ENCODE results near the gene ADAM12.

ADAM12 gene

GRCh38 chr10:126013489-126014281, 374.6 kb downstream of the ADAM12 start:
- no peak for DNase-seq (ENCODE audit: low read depth)

GRCh38 chr10:126012485-126012884, 375.8 kb downstream of the ADAM12 start:
- DNase-seq (ENCODE audit: low read depth), result no peak

DNA sequence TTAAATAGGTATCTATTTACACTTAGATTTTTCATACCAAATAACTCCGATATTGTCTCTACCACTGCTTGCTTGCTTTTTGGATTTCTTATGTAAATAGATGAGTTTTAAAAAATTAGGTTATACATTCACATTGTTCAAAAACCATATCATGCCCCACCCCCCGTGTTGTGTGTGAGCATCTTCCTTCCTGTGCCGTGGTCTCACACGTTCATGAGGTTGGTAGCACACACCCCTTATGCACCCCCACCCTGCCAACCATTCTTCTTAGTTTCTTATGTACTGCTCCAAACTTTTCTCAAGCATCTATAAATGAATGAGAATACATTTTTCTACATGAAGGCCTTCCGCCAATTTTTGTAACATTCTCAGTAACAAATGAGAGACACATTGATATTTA, 376.3 kb downstream of the ADAM12 start:
- DNase-seq (ENCODE audit: low read depth), result no peak

- DNase-seq (ENCODE audit: low read depth), result no peak
Measured at GRCh38 chr10:126009650-126010049, 378.6 kb downstream of the ADAM12 start.

DNA sequence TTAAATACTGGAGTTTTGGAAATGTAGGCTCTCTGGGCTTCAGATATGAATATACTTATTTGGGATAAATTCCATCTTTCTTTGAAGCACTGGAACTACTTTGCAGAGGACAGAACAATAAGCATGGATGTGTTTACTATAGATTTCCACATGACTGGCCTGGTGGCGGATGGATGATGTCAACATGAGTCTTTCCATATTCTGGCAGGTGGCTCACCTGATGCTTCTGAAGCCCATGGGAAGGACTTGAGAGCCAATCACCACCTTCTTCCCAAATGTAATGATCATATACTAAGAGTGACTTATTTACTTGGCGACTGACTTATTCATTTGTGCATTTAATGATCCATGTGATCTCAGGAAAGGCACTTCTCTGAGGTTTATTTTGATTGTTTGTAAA, 381.4 kb downstream of the ADAM12 start:
- no peak for DNase-seq (ENCODE audit: low read depth)

- DNase-seq (ENCODE audit: low read depth), result no peak
Measured at GRCh38 chr10:126006264-126006663, 382.0 kb downstream of the ADAM12 start.

GRCh38 chr10:126004752-126005151, 383.5 kb downstream of the ADAM12 start:
- DNase-seq (ENCODE audit: low read depth), result no peak

DNA sequence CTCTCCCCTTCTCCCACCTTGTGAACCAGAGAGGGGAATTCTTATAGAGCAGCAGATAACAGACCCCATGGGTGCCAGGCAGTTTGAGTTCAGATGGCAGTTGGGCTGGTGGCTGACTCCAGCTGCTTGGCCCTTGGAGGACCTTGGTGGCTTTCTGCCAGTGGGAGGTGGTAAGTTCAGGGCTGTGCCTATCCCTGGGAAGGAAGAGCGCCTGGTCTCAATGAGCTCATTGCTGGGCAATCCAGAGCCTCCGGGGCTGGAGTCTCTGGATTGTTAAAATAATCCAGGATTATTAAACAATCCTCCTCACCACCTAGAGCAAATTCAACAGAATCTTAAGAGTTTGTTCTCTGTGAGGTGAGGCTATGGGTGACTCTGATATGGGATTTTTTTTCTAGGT, 386.7 kb downstream of the ADAM12 start:
- no peak for DNase-seq (ENCODE audit: low read depth)

DNA sequence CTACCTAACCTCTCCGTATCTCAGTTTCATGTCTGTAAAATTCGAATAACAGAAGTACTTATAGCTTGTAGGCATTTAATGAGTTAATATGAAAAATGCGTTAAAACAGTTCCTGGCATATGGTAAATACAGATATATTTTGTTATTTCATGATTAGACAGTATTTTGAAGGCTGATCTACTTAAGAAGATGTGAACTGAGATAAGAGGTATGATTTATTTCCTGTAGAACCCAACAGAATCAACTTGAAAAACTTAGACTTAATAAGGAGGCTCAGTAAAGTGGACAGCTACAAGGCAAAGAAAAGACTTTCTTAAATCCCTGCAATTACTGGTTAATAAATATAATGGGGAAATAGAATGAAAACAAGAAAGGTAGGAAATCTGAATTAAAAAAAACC, 388.6 kb downstream of the ADAM12 start:
- no peak for DNase-seq (ENCODE audit: low read depth)

DNA sequence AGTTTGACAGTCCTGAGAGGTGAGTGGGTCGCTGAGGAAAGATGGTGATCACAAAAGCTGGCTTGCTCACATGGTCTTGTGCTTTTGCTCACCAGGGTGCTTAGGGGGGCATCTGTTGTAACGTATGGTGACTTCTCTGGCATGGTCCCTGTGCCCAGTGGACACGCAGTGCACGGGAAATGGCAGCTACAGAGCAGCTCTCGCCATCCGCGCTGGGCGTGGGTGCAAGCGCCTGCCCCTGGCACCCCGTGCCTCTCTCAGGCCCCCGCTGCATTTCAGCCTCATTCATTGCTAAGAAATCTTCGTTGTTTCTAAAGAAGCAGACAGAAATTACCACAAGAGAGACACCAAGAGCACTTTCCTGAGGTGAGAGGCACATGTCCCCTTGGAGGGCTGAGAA, 390.7 kb downstream of the ADAM12 start:
- DNase-seq (ENCODE audit: low read depth), result no peak

GRCh38 chr10:125995726-125996304, 392.5 kb downstream of the ADAM12 start:
- no peak for DNase-seq (ENCODE audit: low read depth)

DNA sequence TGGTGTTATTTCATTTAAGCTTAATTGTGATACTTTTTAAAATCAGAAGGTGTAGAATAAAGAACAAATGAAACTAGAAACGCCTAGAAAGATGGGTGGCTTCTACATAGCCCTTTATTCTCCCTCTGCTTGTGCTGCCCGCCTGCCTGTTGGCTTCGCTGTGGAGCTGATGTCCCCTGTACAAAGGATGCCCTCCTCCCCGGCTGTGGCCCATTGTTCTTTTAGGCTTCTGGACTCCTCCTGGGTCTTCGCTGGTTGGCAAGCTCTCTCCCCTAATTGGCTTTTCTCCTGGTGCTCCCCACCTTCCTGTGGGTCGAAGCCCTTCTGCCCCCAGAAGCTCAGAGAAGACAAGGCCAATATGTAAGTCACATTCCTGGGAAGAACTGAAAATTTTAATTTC, 393.7 kb downstream of the ADAM12 start:
- no peak for DNase-seq (ENCODE audit: low read depth)

DNA sequence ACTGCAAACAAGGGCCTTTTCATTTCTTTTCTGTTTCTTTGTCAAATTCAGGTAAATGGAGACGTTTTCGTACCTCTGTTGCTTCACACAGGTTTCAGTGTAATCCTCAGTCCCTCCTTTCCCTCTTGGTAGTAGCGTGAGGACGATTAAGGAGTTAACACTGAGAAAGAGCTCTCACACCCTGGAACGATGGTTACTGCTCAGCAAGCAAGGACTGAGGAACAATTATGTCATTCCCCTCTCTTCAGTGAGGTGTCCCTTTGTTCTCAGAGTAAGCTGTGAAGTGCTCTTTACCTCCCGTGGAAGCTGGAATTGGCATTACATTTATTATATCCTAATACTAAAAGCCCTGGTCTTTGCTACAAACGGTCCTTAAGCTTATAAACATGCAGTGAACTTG, 396.0 kb downstream of the ADAM12 start:
- DNase-seq (ENCODE audit: low read depth), result no peak

GRCh38 chr10:125991392-125991791, 396.9 kb downstream of the ADAM12 start:
- no peak for DNase-seq (ENCODE audit: low read depth)

- no peak for DNase-seq (ENCODE audit: low read depth)
Measured at GRCh38 chr10:125990974-125991373, 397.3 kb downstream of the ADAM12 start.

- no peak for DNase-seq (ENCODE audit: low read depth)
Measured at GRCh38 chr10:125989791-125990190, 398.5 kb downstream of the ADAM12 start.

DNA sequence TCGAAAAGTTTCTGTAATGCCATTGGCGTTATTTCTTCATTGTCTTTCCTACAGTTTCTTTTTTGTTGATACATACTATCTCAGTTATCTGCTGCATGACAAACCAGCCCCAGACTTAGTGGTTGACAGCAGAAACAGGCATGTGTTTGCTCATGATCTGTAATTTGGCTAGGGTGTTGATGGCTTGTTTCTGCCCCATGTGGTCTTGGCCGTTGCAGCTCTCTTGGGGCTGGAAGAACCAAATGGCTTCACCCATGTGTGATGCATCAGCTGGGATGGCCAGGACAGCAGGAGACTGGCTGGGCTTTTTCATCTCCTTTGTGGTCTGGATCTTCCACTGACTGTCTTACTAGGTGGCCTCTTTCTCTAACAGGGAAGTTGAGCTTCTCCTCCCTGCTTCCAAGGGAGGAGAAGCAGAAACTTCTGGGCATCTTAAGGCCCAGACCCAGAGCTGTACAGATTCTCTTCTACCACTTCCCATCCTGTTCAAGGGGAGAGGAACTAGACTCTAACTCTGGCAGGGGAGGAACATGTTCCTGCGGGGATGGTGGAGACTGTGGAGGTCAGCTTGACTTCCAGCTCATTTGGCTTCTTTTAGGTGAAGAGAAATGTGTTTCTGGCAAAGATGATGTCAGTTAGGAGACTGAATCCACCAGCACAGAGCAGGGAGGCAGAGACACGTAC, 402.6 kb downstream of the ADAM12 start:
- no peak for DNase-seq (ENCODE audit: low read depth)

GRCh38 chr10:125984865-125985495, 403.3 kb downstream of the ADAM12 start:
- DNase-seq (ENCODE audit: low read depth), result no peak

DNA sequence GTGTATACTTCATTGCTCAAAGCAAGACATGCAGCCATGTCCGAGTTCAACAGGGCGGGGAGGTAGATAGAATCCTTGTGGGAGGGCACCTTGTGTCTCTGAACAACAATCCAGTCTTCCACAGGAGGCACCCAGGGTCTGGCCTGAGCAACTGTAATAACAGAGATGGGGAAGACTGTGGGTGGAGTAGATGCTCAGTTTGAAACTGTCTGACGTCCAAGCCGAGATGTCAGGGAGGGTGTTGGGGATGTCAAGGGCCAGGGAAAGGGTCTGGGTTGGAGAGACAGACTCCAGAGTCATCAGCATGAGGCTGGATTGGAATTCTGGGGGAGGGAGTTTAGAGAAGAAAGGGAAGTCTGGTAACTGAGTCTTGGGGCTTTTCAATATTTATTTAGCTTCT, 403.9 kb downstream of the ADAM12 start:
- no peak for DNase-seq (ENCODE audit: low read depth)

DNA sequence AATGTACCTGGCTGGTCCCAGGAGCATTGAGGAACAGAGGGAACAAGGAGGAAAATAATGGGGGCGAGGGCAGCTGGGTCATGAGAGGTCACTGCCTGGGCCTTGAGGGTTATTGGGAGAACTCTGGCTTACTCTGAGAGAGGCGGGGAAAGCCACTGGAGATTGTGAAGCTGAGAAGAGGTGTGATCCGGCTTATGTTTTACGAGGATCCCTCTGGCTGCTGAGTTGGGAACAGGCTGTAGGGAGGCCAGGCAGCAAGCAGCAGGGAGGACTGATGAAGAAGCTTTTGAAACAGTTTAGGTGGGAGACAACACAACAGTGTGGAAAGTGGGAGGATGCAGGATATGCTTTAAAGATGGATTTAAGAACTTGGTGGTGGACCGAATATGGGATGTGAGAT, 404.6 kb downstream of the ADAM12 start:
- DNase-seq (ENCODE audit: low read depth), result no peak

GRCh38 chr10:125983161-125983560, 405.1 kb downstream of the ADAM12 start:
- DNase-seq (ENCODE audit: low read depth), result no peak

DNA sequence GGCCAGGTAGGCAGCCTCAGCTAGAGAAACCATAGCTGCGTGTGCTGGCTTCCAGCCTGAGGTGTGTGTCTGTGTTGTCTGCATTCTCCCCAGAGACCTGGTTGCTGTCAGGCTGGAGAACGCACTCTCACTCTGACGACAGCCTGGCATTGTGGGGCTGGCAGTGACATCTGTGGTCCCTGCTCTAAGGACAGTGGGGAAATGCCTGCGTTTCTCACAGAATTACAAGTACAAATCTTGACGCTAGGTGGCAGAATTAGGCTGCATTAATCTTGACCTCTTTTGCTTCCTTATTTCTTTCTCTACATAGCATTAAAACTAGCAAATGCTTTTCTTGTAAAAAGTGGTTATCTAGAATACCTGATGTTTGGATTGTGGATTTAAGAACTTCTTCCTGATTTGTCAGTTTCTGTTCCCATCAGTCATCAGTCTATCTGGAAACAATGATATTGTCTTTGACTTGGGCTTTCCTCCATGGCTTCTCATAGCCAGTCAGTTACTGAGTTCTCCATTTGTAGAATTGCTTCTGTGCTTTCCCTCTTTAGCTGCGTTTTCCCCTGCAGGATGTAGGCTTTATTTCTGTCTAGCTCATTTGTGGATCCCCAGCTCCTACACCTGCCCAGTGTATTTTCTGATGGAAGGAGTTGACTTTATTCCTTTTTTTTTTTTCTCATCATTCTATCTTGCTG, 405.9 kb downstream of the ADAM12 start:
- DNase-seq (ENCODE audit: low read depth), result no peak
